ENCODE data around the gene NAV2.

DNA sequence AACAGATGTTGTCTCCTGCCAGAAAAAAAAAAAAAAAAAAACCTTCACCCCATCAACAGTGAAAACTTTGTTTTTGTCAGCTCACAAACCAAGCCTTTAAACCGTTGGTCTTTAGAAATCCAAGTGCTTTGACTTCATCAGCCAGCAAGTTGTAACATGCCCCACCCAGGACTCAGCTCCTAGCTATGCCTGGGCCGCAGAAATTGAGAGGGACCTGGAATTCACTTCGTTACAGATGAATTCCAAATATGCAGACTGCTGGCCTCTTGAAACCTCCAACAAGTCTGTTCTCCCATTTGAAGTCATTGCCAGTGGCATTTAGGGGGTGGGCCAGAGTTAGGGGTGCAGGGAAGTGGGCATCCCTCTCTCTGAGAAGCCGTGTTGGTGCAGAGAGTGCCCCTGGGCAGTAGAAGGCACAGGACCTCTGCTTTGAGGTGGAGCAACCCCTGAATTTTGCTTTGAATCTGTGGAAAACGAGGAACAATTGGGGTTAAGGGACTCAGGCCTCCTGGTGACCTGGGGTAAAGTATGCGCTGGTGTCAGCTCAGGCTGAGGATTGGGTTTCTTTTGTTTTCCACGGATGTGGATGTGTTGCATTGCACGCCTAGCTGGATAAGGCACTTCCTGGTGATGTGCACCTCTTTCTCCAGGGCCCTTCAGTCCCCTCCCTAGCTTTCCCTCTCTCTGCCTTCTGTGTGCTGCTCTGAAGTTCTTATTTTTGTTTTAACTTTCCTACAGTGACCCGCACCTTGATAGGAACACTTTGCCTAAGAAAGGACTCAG is 338.1 kb downstream of the NAV2 start:
- TF ChIP-seq POLR2A (IDR thresholded peaks at IDR 0.05) (no peak), CTCF (IDR thresholded peaks at IDR 0.05) (no peak)
